HG03064 (cell line): ENCODE measurements around the gene SRPRB.

ENCODE experiments used
- ATAC-seq: cut with Tn5 transposase; IDR thresholded peaks from one replicate; pipeline ENCODE4 v1.9.1; 2021; ENCODE audit warnings: low read depth; ENCODE audit not compliant: unreplicated experiment

SRPRB gene

GRCh38 chr3:133825969-133826727 is 20.5 kb downstream of the SRPRB start:
- ATAC-seq: no peak

GRCh38 chr3:133827136-133827535 is 21.5 kb downstream of the SRPRB start:
- ATAC-seq: no peak

GRCh38 chr3:133827684-133828083 is 22.1 kb downstream of the SRPRB start:
- ATAC-seq: no peak

- ATAC-seq: no peak
Observed at GRCh38 chr3:133828576-133829309, 23.1 kb downstream of the SRPRB start.

- ATAC-seq: no peak
Observed at GRCh38 chr3:133829310-133829707, 23.7 kb downstream of the SRPRB start.

- ATAC-seq: no peak
Observed at GRCh38 chr3:133830071-133830470, 24.5 kb downstream of the SRPRB start.

- ATAC-seq: no peak
Observed at GRCh38 chr3:133831966-133832801, 26.6 kb downstream of the SRPRB start.

- no peak for ATAC-seq
Observed at GRCh38 chr3:133832802-133833144, 27.2 kb downstream of the SRPRB start.

GRCh38 chr3:133833267-133833666 is 27.7 kb downstream of the SRPRB start:
- no peak for ATAC-seq

GRCh38 chr3:133833880-133834620 is 28.4 kb downstream of the SRPRB start:
- no peak for ATAC-seq

- no peak for ATAC-seq
Observed at GRCh38 chr3:133834621-133835417, 29.2 kb downstream of the SRPRB start.

GRCh38 chr3:133835418-133835743 is 29.8 kb downstream of the SRPRB start:
- ATAC-seq: no peak

GRCh38 chr3:133835961-133836360 is 30.3 kb downstream of the SRPRB start:
- no peak for ATAC-seq

- no peak for ATAC-seq
Observed at GRCh38 chr3:133836497-133837158, 31.0 kb downstream of the SRPRB start.

GRCh38 chr3:133837487-133838295 is 32.1 kb downstream of the SRPRB start:
- ATAC-seq: no peak

- ATAC-seq: no peak
Observed at GRCh38 chr3:133838296-133838789, 32.7 kb downstream of the SRPRB start.

GRCh38 chr3:133838916-133839800 is 33.5 kb downstream of the SRPRB start:
- no peak for ATAC-seq
